ENCODE measurements around the gene CSGALNACT2. TPM values are rescaled to one million over a fixed set of nuclear protein-coding genes. Genes with fewer than 3 reads are reported as not detected.
"Not testable (repeated sequence)": the region's sequence is repeated elsewhere in the genome, so short reads cannot be mapped to it uniquely, and the experiment has no call there.

CSGALNACT2 gene, protein sequence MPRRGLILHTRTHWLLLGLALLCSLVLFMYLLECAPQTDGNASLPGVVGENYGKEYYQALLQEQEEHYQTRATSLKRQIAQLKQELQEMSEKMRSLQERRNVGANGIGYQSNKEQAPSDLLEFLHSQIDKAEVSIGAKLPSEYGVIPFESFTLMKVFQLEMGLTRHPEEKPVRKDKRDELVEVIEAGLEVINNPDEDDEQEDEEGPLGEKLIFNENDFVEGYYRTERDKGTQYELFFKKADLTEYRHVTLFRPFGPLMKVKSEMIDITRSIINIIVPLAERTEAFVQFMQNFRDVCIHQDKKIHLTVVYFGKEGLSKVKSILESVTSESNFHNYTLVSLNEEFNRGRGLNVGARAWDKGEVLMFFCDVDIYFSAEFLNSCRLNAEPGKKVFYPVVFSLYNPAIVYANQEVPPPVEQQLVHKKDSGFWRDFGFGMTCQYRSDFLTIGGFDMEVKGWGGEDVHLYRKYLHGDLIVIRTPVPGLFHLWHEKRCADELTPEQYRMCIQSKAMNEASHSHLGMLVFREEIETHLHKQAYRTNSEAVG
- total RNA-seq: 30.3 and 32.0 TPM in 2 replicates

DNA sequence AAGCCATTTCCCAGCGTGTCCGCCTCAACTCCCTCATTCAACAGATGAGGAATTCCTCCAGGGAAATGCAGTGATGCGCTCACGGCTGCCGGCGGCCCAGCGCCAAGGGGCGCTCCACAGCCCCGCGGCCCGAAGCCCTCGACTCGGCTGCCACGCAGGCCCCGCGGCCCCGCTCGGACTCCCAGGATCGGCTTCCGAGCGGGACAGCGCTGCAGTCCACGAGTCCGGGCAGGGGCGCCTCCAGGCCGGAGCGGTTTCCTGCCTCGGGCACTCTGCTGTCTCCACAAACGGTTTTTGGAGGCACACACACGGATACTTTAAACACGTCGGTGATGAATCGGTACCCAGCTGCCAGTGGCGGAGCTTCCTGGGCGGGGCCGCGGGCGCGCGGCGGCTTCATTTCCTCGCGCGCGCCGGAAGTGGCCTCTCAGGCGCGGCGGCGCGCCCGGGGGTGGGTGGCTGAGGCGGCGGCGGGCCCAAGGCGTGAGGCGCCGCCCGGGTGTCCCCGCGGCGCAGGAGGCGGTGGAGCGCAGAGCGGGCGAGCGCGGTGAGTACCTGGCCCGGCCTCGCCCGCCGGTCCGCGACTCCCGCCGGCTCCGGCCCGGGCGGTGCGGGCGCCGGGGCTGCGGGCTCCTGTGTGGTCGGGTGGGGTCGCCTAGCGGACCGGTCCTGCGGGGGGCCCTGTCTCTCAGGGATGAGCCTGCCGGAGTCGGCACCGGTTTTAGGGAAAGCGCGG lies at the start of gene CSGALNACT2:
TSS of gene CSGALNACT2 (plus strand) at position 425 of the 736 bp plus-strand sequence. CDS start 16,705 bp downstream, outside the sequence.
- intact Hi-C loops (cut with micrococcal nuclease): loop anchor here (1.0 to 10.0 kb wide), 7 partner anchors 9 to 586 kb away; no protein-coding TSS in a partner anchor
- Mint-ChIP-seq H3K36me3 (ENCODE audit: low read depth) (peaks cover 24% of the 10 kb centered on the region), H3K27ac (peak within 1 kb of the TSS; percentile 98), H3K4me1 (ENCODE audit: low read depth) (peaks cover 71% of the 10 kb centered on the region), H3K9me3 (no peaks in the 10 kb centered on the region), H3K4me3 (peak within 1 kb of the TSS; percentile 98), H3K27me3 (ENCODE audit: insufficient read depth) (peaks cover 2% of the 10 kb centered on the region)
- DNase-seq (ENCODE audit: low spot score): peak; percentile 90

DNA sequence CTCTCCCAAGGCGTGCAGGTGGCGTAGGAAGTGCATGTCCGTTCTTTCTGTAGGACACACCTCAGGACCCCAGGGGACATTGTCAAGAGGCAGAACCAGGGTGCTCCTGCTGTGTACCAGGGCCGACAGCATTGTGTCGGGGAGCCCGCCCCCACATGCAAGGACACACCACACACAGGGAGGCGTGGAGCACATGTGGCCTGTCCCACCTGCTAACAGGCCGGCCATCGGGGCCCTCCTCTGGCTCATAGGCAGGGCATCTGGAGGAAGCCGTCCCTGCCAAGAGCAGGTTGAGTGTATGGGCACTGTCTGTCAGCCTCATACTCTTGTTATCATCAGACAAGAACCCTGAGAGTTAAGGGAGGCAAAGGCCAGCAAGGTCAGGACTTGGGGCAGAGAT lies 48.7 kb upstream of the CSGALNACT2 start:
- intact Hi-C loops (cut with micrococcal nuclease): no loop called here
- Mint-ChIP-seq H3K36me3 (ENCODE audit: low read depth) (no peaks in the 10 kb centered on the region), H3K4me3 (no peak overlapping the region), H3K4me1 (ENCODE audit: low read depth) (peaks cover under 1% of the 10 kb centered on the region), H3K9me3 (no peaks in the 10 kb centered on the region), H3K27ac (no peak overlapping the region), H3K27me3 (ENCODE audit: insufficient read depth) (peaks cover 20% of the 10 kb centered on the region)
- DNase-seq (ENCODE audit: low spot score): no peak

DNA sequence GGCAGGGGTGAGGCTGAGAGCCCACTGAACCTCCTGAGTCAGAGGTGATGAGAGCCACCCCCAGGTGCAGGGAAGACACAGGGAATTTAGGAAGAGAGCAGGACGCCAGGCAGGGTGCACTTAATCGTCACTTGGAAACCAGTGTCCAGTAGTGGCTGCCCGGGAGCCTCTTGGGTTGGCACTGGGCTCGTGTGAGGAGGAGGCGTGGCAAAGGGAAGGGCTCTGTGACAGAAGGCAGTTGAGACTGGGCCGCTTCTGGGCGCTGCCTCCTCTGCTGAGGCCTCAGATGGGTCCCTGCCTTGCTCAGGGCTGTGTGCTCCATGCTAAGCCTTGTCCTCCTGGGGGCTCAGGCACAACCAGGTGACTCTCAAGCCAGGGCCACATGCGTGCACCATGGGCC lies 48.1 kb upstream of the CSGALNACT2 start:
- Mint-ChIP-seq H3K4me1 (ENCODE audit: low read depth) (no peaks in the 10 kb centered on the region), H3K9me3 (no peaks in the 10 kb centered on the region), H3K36me3 (ENCODE audit: low read depth) (no peaks in the 10 kb centered on the region), H3K27ac (no peak overlapping the region), H3K4me3 (no peak overlapping the region), H3K27me3 (ENCODE audit: insufficient read depth) (peaks cover 20% of the 10 kb centered on the region)
- intact Hi-C loops (cut with micrococcal nuclease): no loop called here
- no peak for DNase-seq (ENCODE audit: low spot score)

DNA sequence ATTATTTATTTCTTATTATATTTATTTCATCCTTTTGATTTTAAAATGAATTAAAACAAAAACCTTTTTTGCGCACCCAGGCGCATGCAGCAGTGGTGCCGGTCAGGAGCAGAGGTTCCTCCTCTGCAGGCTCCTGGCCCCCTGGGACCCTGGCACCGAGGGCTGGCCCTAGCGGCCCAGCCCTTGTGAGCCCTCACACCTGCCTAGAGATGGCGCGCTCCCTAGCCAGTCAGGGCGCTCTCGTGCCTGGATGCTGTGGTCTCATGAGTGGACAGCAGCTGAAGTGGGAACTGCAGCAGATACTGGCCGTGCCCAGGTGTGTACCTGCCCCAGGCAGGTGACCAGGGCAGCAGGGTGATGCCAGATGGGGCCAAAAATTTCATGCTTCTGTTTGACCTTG lies 47.6 kb upstream of the CSGALNACT2 start:
- intact Hi-C loops (cut with micrococcal nuclease): no loop called here
- Mint-ChIP-seq H3K27me3 (ENCODE audit: insufficient read depth) (peaks cover 20% of the 10 kb centered on the region), H3K4me1 (ENCODE audit: low read depth) (no peaks in the 10 kb centered on the region)

DNA sequence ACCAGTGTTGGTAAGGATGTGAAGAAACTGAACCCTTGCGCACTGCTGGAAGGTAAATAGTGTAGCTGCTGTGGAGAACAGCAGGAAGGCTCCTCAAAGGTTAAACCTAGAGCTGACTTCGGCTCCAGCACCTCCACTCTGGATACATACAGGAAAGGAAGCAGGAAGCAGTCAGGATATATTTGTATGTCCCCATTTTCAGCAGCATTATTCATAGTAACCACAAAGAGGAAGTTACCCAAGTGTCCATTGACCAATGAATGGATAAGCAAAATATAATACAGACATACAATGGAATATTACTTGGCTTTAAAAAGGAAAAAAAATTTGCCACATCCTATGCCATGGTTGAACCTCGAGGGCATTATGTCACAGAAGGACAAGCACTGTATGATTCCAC lies 46.4 kb upstream of the CSGALNACT2 start:
- Mint-ChIP-seq H3K9me3 (no peaks in the 10 kb centered on the region), H3K4me1 (ENCODE audit: low read depth) (no peaks in the 10 kb centered on the region), H3K27ac (no peak overlapping the region), H3K27me3 (ENCODE audit: insufficient read depth) (peaks cover 18% of the 10 kb centered on the region), H3K36me3 (ENCODE audit: low read depth) (no peaks in the 10 kb centered on the region), H3K4me3 (no peak overlapping the region)
- no peak for DNase-seq (ENCODE audit: low spot score)
- intact Hi-C loops (cut with micrococcal nuclease): no loop called here

More for the DNA sequence above, 47.6 kb upstream of the CSGALNACT2 start:
- no peak for DNase-seq (ENCODE audit: low spot score)
- no peaks in the 10 kb centered on the region for H3K9me3 Mint-ChIP-seq
- no peaks in the 10 kb centered on the region for H3K36me3 Mint-ChIP-seq (ENCODE audit: low read depth)
- no peak overlapping the region for H3K27ac Mint-ChIP-seq
- H3K4me3 Mint-ChIP-seq: no peak overlapping the region

DNA sequence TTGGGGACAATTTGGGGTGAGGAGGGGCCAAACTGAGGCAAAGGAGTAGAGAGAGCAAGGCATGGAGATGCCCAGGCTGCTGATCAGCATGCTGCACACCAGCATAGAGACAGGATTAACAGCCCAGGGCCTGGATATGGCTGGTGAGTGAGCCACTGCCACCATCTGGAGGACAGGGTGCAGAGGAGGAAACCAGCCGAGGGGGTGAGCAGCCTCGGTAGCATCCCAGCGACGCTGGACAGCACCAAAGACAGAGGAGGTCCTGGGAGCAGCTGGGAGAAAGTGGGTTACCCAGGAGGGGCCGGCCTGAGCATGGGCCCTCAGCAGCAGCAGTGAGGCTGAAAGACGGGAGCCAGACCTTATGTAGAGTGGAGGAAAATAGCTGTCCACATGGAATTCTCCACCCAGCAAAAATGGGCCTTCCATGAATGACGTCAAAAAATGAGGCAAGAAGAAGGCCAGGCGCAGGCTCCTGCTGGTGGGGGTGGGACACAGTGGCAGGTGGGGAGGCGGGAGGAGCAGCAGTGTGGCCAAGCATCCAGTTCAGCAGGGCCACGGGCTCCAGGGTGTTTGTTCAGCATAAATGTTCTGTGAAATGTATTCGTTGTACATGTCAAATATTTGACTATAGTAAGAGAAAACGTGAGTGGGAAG lies 44.7 kb upstream of the CSGALNACT2 start:
- Mint-ChIP-seq H3K4me3 (no peak overlapping the region), H3K9me3 (no peaks in the 10 kb centered on the region), H3K27ac (no peak overlapping the region), H3K4me1 (ENCODE audit: low read depth) (no peaks in the 10 kb centered on the region), H3K27me3 (ENCODE audit: insufficient read depth) (peaks cover 19% of the 10 kb centered on the region), H3K36me3 (ENCODE audit: low read depth) (no peaks in the 10 kb centered on the region)
- intact Hi-C loops (cut with micrococcal nuclease): no loop called here
- no peak for DNase-seq (ENCODE audit: low spot score)

DNA sequence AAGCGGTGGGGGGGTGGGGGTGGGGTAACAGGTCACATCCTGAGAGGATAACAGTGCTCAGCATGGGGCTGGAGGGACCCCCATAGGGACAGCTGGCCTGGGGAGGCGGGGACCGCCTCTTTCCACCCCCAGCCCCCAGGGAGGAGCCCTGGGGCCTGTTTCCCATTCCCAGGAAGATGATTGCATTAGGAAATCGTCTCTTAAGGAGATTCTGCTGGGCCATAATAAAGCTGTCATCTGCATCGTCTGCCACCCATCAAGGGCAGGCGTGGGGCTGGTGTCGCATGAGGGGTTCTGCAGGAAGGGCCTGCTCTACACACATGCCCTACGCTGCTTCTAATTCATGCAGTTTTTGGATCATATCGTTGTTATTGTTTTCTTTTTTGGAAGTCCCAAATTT lies 44.2 kb upstream of the CSGALNACT2 start:
- no peaks in the 10 kb centered on the region for H3K4me1 Mint-ChIP-seq (ENCODE audit: low read depth)
- no peak overlapping the region for H3K27ac Mint-ChIP-seq
- intact Hi-C loops (cut with micrococcal nuclease): no loop called here
- H3K27me3 Mint-ChIP-seq (ENCODE audit: insufficient read depth): peaks cover 19% of the 10 kb centered on the region
- H3K9me3 Mint-ChIP-seq: no peaks in the 10 kb centered on the region
- H3K36me3 Mint-ChIP-seq (ENCODE audit: low read depth): no peaks in the 10 kb centered on the region
- no peak overlapping the region for H3K4me3 Mint-ChIP-seq
- DNase-seq (ENCODE audit: low spot score): no peak

DNA sequence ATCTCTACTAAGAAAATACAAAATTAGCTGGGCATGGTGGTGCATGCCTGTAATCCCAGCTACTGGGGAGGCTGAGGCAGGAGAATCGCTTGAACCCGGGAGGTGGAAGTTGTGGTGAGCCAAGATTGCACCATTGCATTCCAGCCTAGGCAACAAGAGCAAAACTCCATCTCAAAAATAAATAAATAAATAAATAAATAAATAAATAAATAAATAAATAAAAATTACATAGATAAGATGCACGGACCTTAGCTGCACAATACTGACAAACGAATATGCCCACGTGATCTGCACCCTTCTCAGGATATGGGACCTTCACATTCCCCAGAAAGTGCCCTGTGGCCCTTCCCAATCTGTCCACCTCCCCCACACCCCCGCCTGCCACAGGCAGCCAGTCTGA lies 38.9 kb upstream of the CSGALNACT2 start:
- H3K4me1 Mint-ChIP-seq (ENCODE audit: low read depth); H3K36me3 Mint-ChIP-seq (ENCODE audit: low read depth); intact Hi-C loops (cut with micrococcal nuclease); DNase-seq (ENCODE audit: low spot score); H3K9me3 Mint-ChIP-seq; H3K27ac Mint-ChIP-seq; H3K4me3 Mint-ChIP-seq: not testable (repeated sequence)
- H3K27me3 Mint-ChIP-seq (ENCODE audit: insufficient read depth): peaks cover 24% of the 10 kb centered on the region

DNA sequence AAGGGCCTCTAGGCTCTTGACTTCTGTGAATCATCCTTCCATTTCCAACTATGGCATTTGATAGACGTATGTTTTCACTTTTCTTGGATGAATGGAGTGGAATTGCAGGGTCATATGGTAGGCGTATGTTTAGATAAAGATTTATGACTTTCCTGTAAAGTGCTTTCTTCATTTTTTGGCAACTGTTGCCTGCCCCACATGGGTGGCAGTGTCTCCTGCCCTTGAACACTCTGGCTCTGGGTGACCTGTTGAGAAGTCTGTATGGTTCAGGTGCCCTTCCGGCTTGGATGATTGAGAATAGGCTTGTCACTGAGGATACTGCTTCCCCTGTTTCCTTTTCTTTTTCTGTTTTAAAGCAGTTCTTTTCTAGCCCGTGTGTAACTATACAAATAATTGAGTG lies 38.3 kb upstream of the CSGALNACT2 start:
- H3K27me3 Mint-ChIP-seq (ENCODE audit: insufficient read depth): peaks cover 24% of the 10 kb centered on the region
- intact Hi-C loops (cut with micrococcal nuclease): loop anchor here (10.0 kb wide), 1 partner anchor 925 kb away; no protein-coding TSS in a partner anchor
- H3K36me3 Mint-ChIP-seq (ENCODE audit: low read depth): no peaks in the 10 kb centered on the region
- no peak for DNase-seq (ENCODE audit: low spot score)
- H3K4me1 Mint-ChIP-seq (ENCODE audit: low read depth): no peaks in the 10 kb centered on the region
- H3K4me3 Mint-ChIP-seq: no peak overlapping the region
- no peak overlapping the region for H3K27ac Mint-ChIP-seq
- no peaks in the 10 kb centered on the region for H3K9me3 Mint-ChIP-seq

DNA sequence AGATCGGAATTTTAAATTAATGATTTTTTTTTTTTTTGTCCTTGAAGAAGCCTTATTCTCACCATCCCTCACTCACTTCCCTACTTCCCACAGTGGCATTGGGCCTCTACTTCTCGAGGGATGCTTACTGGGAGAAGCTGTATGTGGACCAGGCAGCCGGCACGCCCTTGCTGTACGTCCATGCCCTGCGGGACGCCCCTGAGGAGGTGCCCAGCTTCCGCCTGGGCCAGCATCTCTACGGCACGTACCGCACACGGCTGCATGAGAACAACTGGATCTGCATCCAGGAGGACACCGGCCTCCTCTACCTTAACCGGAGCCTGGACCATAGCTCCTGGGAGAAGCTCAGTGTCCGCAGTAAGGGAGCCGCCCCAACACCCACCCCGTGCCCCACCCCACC lies 37.9 kb upstream of the CSGALNACT2 start:
- Mint-ChIP-seq H3K27ac (no peak overlapping the region), H3K9me3 (no peaks in the 10 kb centered on the region)
- intact Hi-C loops (cut with micrococcal nuclease): loop anchor here (10.0 kb wide), 1 partner anchor 926 kb away; no protein-coding TSS in a partner anchor

DNA sequence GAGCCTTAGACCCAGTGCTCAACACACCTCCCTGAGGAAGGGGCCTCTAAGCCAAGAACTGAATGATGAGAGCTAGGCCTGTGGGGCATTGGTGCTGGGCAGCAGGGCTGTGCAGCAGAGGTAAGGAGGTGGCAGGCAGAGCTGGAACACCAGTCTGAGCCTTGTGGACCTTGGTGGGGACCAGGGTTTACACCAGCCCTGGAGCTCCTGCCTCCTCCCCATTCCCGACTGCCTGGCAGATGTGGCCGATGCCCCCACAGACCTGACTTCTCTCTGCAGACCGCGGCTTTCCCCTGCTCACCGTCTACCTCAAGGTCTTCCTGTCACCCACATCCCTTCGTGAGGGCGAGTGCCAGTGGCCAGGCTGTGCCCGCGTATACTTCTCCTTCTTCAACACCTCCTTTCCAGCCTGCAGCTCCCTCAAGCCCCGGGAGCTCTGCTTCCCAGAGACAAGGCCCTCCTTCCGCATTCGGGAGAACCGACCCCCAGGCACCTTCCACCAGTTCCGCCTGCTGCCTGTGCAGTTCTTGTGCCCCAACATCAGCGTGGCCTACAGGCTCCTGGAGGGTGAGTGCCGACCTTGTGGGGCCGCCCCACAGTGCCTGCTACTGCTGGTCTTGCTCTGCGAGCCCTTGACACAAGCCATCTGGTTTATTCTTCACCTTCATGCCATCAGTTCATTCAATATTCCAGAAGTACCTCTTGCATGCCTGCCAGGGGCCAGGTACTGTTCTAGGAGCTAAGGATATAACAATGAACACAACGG lies 36.0 kb upstream of the CSGALNACT2 start:
- no peak for DNase-seq (ENCODE audit: low spot score)
- intact Hi-C loops (cut with micrococcal nuclease): loop anchor here (10.0 kb wide), 1 partner anchor 927 kb away; no protein-coding TSS in a partner anchor
- Mint-ChIP-seq H3K27ac (no peak overlapping the region), H3K36me3 (ENCODE audit: low read depth) (no peaks in the 10 kb centered on the region), H3K4me3 (peak overlapping the region; percentile 13), H3K27me3 (ENCODE audit: insufficient read depth) (peaks cover 25% of the 10 kb centered on the region), H3K4me1 (ENCODE audit: low read depth) (peaks cover 8% of the 10 kb centered on the region), H3K9me3 (no peaks in the 10 kb centered on the region)

More for the DNA sequence above, 37.9 kb upstream of the CSGALNACT2 start:
- Mint-ChIP-seq H3K27me3 (ENCODE audit: insufficient read depth) (peaks cover 25% of the 10 kb centered on the region), H3K4me3 (no peak overlapping the region), H3K4me1 (ENCODE audit: low read depth) (no peaks in the 10 kb centered on the region), H3K36me3 (ENCODE audit: low read depth) (no peaks in the 10 kb centered on the region)
- DNase-seq (ENCODE audit: low spot score): no peak
